PC-9 (cell line): ENCODE measurements around the gene NXPH1. TPM values are rescaled to one million over a fixed set of nuclear protein-coding genes. Genes with fewer than 3 reads are reported as not detected.
A peak's percentile ranks its signal among the peaks of the same experiment; 100 is the strongest.

Source experiments
- BruUV-seq: library from RNA; stranded (reverse); fragments of 400-500 nt; replicated peaks from 2 replicates; lab custom pipeline; 2021; lab: Mats Ljungman, UMichigan
- CTCF ChIA-PET: fragments of 300-600 bp; sonication (Branson Sonifier 250); formaldehyde crosslinking; loops from one replicate; lab custom pipeline; 2022; ENCODE audit warnings: antibody characterized with exemption; lab: Charles Lee
- POLR2A ChIA-PET: fragments of 300-600 bp; sonication (Branson Sonifier 250); formaldehyde crosslinking; loops from one replicate; lab custom pipeline; 2022; ENCODE audit warnings: antibody characterized with exemption; ENCODE audit not compliant: unreplicated experiment; lab: Charles Lee
- DNase-seq, 2 experiments: peaks; one replicate each; pipeline versions ENCODE4 v3.0.0 to v3.0.0-alpha.2; 2015 to 2022; ENCODE audit warnings: mixed read lengths in 1 of 2
- H2AFZ ChIP-seq: fragments of 200-600 bp; sonication (generic); 2 replicates; pipeline ENCODE4 v1.8.1; 2017; ENCODE audit warnings: antibody characterized with exemption
- H3F3A ChIP-seq: fragments of 200-600 bp; sonication (generic); 2 replicates; pipeline ENCODE4 v1.8.1; 2017; ENCODE audit warnings: antibody characterized with exemption, mild to moderate bottlenecking, low read depth; ENCODE audit not compliant: insufficient read depth
- H3K27ac ChIP-seq: fragments of 200-600 bp; sonication (generic); 2 replicates; pipeline ENCODE4 v1.6.1; 2016; ENCODE audit warnings: mixed run types
- H3K27me3 ChIP-seq: fragments of 200-600 bp; sonication (generic); 2 replicates; pipeline ENCODE4 v1.6.1; 2016; ENCODE audit warnings: low read depth, mixed run types; ENCODE audit not compliant: insufficient read depth
- H3K36me3 ChIP-seq: fragments of 200-600 bp; sonication (generic); 2 replicates; pipeline ENCODE4 v1.6.1; 2016; ENCODE audit warnings: low read depth, mixed run types
- H3K4me1 ChIP-seq: fragments of 200-600 bp; sonication (generic); replicated peaks from 2 replicates; pipeline ENCODE4 v1.6.1; 2016; ENCODE audit warnings: mixed run types; ENCODE audit not compliant: insufficient read depth
- H3K4me2 ChIP-seq: fragments of 200-600 bp; sonication (generic); 2 replicates; pipeline ENCODE4 v1.6.1; 2017; ENCODE audit warnings: mixed run types
- H3K4me3 ChIP-seq: fragments of 200-600 bp; sonication (generic); 2 replicates; pipeline ENCODE4 v1.6.1; 2016; ENCODE audit warnings: mixed run types
- H3K79me2 ChIP-seq: fragments of 200-600 bp; sonication (generic); 2 replicates; pipeline ENCODE4 v1.6.1; 2017; ENCODE audit warnings: low read depth, mixed run types
- H3K9me2 ChIP-seq: fragments of 200-600 bp; sonication (generic); 2 replicates; pipeline ENCODE4 v1.8.1; 2017; ENCODE audit warnings: mild to moderate bottlenecking; ENCODE audit not compliant: insufficient read depth
- H3K9me3 ChIP-seq: fragments of 200-600 bp; sonication (generic); 2 replicates; pipeline ENCODE4 v1.8.1; 2016; ENCODE audit warnings: low read depth; ENCODE audit not compliant: insufficient read depth
- H4K20me1 ChIP-seq: fragments of 200-600 bp; sonication (generic); 2 replicates; pipeline ENCODE4 v1.8.1; 2017; ENCODE audit not compliant: insufficient read depth
- CTCF ChIP-seq: fragments of 200-600 bp; sonication (generic); conservative IDR thresholded peaks from 2 replicates; pipeline ENCODE4 v1.6.1; 2017; ENCODE audit warnings: mixed run types, antibody characterized with exemption, mild to moderate bottlenecking, moderate library complexity
- EZH2 ChIP-seq: fragments of 200-600 bp; sonication (generic); IDR thresholded peaks from 2 replicates; pipeline ENCODE4 v1.8.0; 2017; ENCODE audit warnings: antibody characterized with exemption, low read depth
- intact Hi-C: fragments of 100-400 bp; cut with micrococcal nuclease; formaldehyde crosslinking; loops from one replicate; pipeline ENCODE4 v1.10.0; 2022; ENCODE audit not compliant: unreplicated experiment
- total RNA-seq: library from RNA; stranded (reverse); gene quantifications from 2 replicates; pipeline ENCODE4 v1.2.3, GENCODE V29; 2021

Gene NXPH1
- total RNA-seq, 1 experiment from 2014 or later, result not detected

- Histone ChIP-seq H3K36me3 (no peaks in the 10 kb centered on the region), H3K79me2 (no peaks in the 10 kb centered on the region), H3K9me2 (no peaks in the 10 kb centered on the region), H3K9me3 (no peaks in the 10 kb centered on the region; the same call in 1 of the 2 replicates), H3F3A (no peaks in the 10 kb centered on the region), H3K4me3 (no peak overlapping the region), H3K4me1 (no peaks in the 10 kb centered on the region), H4K20me1 (no peaks in the 10 kb centered on the region), H3K27me3 (no peaks in the 10 kb centered on the region), H2AFZ (peak overlapping the region; percentile 15; the same call in 1 of the 2 replicates), H3K27ac (no peak overlapping the region), H3K4me2 (no peak overlapping the region)
- intact Hi-C loops, result no loop called here
- CTCF ChIA-PET, result no interaction called here
- no peak for TF ChIP-seq CTCF
- TF ChIP-seq EZH2, result no peak
- no peak for DNase-seq
- POLR2A ChIA-PET, result no interaction called here
- no TSS peak for BruUV-seq
Measured at GRCh38 chr7:8639668-8640067, 206.3 kb downstream of the NXPH1 start.

GRCh38 chr7:8640671-8641070 is 207.3 kb downstream of the NXPH1 start:
- H4K20me1 ChIP-seq, result no peaks in the 10 kb centered on the region
- ChIA-PET POLR2A (no interaction called here), CTCF (no interaction called here)
- intact Hi-C loops, result no loop called here
- H3K4me2 ChIP-seq, result no peak overlapping the region
- no peak for TF ChIP-seq CTCF
- no peak for TF ChIP-seq EZH2
- no peaks in the 10 kb centered on the region for H3K9me2 ChIP-seq
- no TSS peak for BruUV-seq
- no peak overlapping the region for H3K27ac ChIP-seq
- H3K4me1 ChIP-seq, result no peaks in the 10 kb centered on the region
- H3K27me3 ChIP-seq, result no peaks in the 10 kb centered on the region
- H3F3A ChIP-seq, result no peaks in the 10 kb centered on the region
- DNase-seq, result no peak
- no peaks in the 10 kb centered on the region for H3K79me2 ChIP-seq
- no peaks in the 10 kb centered on the region for H3K36me3 ChIP-seq
- H2AFZ ChIP-seq, result no peak overlapping the region
- no peak overlapping the region for H3K4me3 ChIP-seq
- no peaks in the 10 kb centered on the region; the same call in 1 of the 2 replicates for H3K9me3 ChIP-seq

- no peaks in the 10 kb centered on the region for H3K9me2 ChIP-seq
- CTCF ChIA-PET, result no interaction called here
- intact Hi-C loops, result no loop called here
- H3K27ac ChIP-seq, result no peak overlapping the region
- H3K9me3 ChIP-seq, result no peaks in the 10 kb centered on the region
- H2AFZ ChIP-seq, result no peak overlapping the region
- no peaks in the 10 kb centered on the region for H3K36me3 ChIP-seq
- no peaks in the 10 kb centered on the region for H4K20me1 ChIP-seq
- H3K4me3 ChIP-seq, result no peak overlapping the region
- no peaks in the 10 kb centered on the region for H3F3A ChIP-seq
- H3K4me1 ChIP-seq, result no peaks in the 10 kb centered on the region
- POLR2A ChIA-PET, result no interaction called here
- no TSS peak for BruUV-seq
- no peaks in the 10 kb centered on the region for H3K79me2 ChIP-seq
- no peak for DNase-seq
- no peak for TF ChIP-seq EZH2
- TF ChIP-seq CTCF, result no peak
- H3K27me3 ChIP-seq, result no peaks in the 10 kb centered on the region
- no peak overlapping the region for H3K4me2 ChIP-seq
Measured at GRCh38 chr7:8668627-8669500, 235.5 kb downstream of the NXPH1 start.
